HL-60 (cell line): Measurements from ENCODE around the gene CHMP5.

ENCODE experiments used
- DNase-seq, 2 experiments: peaks; one replicate each; pipeline ENCODE4 v3.0.0-alpha.2; 2010 to 2020; ENCODE audit warnings: low read depth in 1 of 2, low spot score in 1 of 2
- H3K27ac ChIP-seq: fragments of 250-450 bp; sonication (Bioruptor Pico); replicated peaks from 2 replicates; pipeline ENCODE4 v1.5.1; 2020; ENCODE audit warnings: mild to moderate bottlenecking, moderate library complexity
- H3K27me3 ChIP-seq: fragments of 250-450 bp; sonication (Bioruptor Pico); 2 replicates; pipeline ENCODE4 v1.5.1; 2021; ENCODE audit warnings: mild to moderate bottlenecking, moderate library complexity; ENCODE audit not compliant: insufficient read depth, poor library complexity, severe bottlenecking
- H3K4me3 ChIP-seq: replicated peaks from 2 replicates; pipeline ENCODE4 v1.5.1; 2011; ENCODE audit warnings: mild to moderate bottlenecking, control low read depth, low read length; ENCODE audit not compliant: insufficient read depth
- GABPA ChIP-seq: IDR thresholded peaks from 2 replicates; pipeline ENCODE4 v1.6.1; 2012; ENCODE audit warnings: low read depth
- POLR2AphosphoS5 ChIP-seq: IDR thresholded peaks from 2 replicates; pipeline ENCODE4 v1.6.1; 2012; ENCODE audit warnings: low read depth
- SPI1 ChIP-seq: IDR thresholded peaks from 2 replicates; pipeline ENCODE4 v1.6.1; 2012; ENCODE audit warnings: low read depth, mild to moderate bottlenecking, borderline replicate concordance
- long read RNA-seq: library from polyadenylated mRNA; unstranded; transcript quantifications from one replicate; pipeline ENCODE4 v2.0.0, GENCODE V29; 2020
- TF ChIP-seq, protein P1 (sequence below): IDR thresholded peaks from one replicate; pipeline ENCODE4 v1.5.1; 2011; ENCODE audit warnings: low read length, control low read depth, inconsistent platforms; ENCODE audit not compliant: insufficient read depth
- TF ChIP-seq, protein P2 (sequence below): IDR thresholded peaks from 2 replicates; pipeline ENCODE4 v1.6.1; 2012; ENCODE audit warnings: low read depth; ENCODE audit not compliant: insufficient replicate concordance

CHMP5 gene
- long read RNA-seq, transcript CHMP5-201 (8 exons, 1,477 nt), result major isoform, 593 of 620 reads
- long read RNA-seq, partial matches to known transcripts, result 3 of 620 reads
- long read RNA-seq, other reads (novel, unspliced or antisense), result 21 of 620 reads

DNA sequence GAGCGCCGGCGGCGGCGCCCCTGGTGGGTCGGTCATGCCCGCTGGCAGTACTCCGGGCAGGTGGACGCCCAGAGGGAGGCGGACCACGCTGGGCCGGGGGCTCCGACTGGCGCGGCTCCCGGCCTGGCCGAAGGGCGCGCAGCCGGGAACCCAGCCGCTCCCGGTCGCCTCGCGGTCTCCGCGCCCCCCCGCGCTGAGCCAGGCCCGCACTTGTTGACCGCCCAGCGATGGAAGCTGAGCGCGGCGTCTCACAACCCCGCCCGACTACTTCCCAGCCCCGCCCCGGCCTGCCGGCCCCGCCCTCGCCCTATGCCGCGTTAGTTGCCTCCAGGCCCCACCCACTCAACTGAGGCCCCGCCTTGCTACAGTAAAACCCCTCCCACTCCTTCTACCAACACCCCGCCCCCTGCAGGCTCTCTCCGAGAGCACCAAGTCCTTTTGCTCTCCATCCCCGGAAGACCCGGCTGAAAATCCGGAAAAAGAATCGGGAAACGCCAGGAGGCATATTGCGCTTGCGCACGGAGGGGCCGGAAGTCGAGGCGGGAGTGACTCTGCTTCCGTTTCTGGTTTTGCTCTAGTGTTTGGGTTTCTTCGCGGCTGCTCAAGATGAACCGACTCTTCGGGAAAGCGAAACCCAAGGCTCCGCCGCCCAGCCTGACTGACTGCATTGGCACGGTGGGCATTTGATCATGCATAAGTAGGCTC lies at the start of gene CHMP5, which contains the start of gene BAG1:
Gene CHMP5 (plus strand): TSS at position 577 of the 705 bp plus-strand sequence. CDS start 30 bp downstream, at position 607.
Gene BAG1 (minus strand): TSS at position 236 of the 705 bp plus-strand sequence.
- peak within 1 kb of the TSS; percentile 84 for H3K27ac ChIP-seq

DNA sequence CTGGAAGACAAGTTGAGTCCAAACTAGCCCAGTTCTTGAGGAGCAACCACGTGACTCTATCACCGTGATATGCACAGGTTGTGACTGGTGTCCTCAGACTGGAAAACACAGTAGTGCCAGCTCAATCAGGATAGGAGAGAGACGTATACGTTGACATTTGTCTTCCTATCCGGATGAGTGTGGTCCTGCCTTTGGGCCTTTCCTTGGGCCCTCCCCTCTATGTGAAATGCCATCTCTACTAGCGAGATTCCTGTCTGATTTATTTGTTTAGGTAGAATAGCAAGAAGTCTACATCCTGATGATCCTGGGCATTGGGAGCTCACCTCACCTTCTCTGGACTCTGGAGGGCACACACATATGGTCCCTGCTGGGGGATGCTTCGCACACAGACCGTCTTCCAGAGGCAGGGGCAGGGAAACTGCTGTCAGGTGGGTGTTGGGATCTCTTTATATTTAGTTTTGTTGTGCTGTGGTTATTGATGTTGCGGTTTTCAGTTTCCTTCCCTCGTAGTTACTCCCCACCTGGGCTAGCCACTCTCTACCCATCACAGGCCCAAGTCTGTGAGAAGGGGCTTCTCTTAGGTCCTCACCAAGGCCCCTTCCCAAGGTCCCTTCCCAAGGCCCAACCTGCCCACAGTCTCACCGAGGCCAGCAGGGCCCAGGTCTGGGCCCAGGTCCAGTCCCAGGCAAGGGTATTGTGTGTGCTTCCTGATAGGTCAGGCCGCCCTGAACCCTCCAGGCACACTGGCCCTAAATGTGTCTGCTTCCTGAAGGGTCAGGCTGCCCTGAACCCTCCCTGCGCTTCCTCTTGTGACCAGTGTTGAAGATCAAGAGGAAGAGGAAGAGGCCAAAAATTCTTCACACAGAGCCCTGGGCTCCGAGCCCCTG lies 43.9 kb upstream of the CHMP5 start:
- H3K4me3 ChIP-seq, result no peak overlapping the region
- peak; percentile 49 to 59 for DNase-seq
- peak overlapping the region; percentile 46 for H3K27ac ChIP-seq
- H3K27me3 ChIP-seq, result no peaks in the 10 kb centered on the region
- TF ChIP-seq SPI1 (peak; percentile 87), GABPA (no peak), POLR2AphosphoS5 (no peak)
- TF ChIP-seq, protein P1, sequence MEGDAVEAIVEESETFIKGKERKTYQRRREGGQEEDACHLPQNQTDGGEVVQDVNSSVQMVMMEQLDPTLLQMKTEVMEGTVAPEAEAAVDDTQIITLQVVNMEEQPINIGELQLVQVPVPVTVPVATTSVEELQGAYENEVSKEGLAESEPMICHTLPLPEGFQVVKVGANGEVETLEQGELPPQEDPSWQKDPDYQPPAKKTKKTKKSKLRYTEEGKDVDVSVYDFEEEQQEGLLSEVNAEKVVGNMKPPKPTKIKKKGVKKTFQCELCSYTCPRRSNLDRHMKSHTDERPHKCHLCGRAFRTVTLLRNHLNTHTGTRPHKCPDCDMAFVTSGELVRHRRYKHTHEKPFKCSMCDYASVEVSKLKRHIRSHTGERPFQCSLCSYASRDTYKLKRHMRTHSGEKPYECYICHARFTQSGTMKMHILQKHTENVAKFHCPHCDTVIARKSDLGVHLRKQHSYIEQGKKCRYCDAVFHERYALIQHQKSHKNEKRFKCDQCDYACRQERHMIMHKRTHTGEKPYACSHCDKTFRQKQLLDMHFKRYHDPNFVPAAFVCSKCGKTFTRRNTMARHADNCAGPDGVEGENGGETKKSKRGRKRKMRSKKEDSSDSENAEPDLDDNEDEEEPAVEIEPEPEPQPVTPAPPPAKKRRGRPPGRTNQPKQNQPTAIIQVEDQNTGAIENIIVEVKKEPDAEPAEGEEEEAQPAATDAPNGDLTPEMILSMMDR, result no peak
- TF ChIP-seq, protein P2, sequence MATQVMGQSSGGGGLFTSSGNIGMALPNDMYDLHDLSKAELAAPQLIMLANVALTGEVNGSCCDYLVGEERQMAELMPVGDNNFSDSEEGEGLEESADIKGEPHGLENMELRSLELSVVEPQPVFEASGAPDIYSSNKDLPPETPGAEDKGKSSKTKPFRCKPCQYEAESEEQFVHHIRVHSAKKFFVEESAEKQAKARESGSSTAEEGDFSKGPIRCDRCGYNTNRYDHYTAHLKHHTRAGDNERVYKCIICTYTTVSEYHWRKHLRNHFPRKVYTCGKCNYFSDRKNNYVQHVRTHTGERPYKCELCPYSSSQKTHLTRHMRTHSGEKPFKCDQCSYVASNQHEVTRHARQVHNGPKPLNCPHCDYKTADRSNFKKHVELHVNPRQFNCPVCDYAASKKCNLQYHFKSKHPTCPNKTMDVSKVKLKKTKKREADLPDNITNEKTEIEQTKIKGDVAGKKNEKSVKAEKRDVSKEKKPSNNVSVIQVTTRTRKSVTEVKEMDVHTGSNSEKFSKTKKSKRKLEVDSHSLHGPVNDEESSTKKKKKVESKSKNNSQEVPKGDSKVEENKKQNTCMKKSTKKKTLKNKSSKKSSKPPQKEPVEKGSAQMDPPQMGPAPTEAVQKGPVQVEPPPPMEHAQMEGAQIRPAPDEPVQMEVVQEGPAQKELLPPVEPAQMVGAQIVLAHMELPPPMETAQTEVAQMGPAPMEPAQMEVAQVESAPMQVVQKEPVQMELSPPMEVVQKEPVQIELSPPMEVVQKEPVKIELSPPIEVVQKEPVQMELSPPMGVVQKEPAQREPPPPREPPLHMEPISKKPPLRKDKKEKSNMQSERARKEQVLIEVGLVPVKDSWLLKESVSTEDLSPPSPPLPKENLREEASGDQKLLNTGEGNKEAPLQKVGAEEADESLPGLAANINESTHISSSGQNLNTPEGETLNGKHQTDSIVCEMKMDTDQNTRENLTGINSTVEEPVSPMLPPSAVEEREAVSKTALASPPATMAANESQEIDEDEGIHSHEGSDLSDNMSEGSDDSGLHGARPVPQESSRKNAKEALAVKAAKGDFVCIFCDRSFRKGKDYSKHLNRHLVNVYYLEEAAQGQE, result no peak

More for the DNA sequence above, at the start of gene CHMP5, which contains the start of gene BAG1:
- H3K27me3 ChIP-seq, result no peaks in the 10 kb centered on the region
- H3K4me3 ChIP-seq, result peak within 1 kb of the TSS; percentile 76
- DNase-seq, result peak; percentile 97 to 100
- no peak for TF ChIP-seq SPI1
- TF ChIP-seq GABPA, result peak; percentile 88
- TF ChIP-seq, protein P2, result peak; percentile 34
- TF ChIP-seq POLR2AphosphoS5, result peak; percentile 40
- TF ChIP-seq, protein P1, result no peak

DNA sequence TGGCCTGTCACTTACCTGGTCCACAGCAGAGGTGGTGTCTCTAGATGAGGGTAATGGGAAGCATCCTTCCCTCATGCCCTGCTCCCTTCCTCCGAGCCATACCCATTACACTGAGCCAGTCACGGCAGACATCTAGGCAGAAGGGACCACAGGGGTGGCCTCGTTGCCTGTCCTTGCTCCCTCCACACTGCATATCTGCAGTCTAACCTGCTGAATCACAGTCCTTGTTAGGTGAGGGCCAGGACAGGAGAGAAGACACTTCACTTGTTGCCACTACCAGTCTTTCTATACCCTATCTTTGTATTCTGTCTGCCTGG lies 43.3 kb upstream of the CHMP5 start:
- DNase-seq, result no peak
- H3K27ac ChIP-seq, result peak overlapping the region; percentile 46
- H3K27me3 ChIP-seq, result no peaks in the 10 kb centered on the region
- no peak for TF ChIP-seq GABPA
- no peak for TF ChIP-seq POLR2AphosphoS5
- TF ChIP-seq, protein P2, result no peak
- H3K4me3 ChIP-seq, result no peak overlapping the region
